Astrocyte (in vitro differentiated cells and primary cell): ENCODE results near the gene GMEB2. TPM values are rescaled to one million over a fixed set of nuclear protein-coding genes. Genes with fewer than 3 reads are reported as not detected.

ENCODE experiments used
- DNase-seq: peaks from one replicate; pipeline ENCODE4 v3.0.0-alpha.2; 2010; ENCODE audit warnings: low read depth
- FAIRE-seq: peaks from 2 replicates; lab custom pipeline; 2011; peaks lifted over from hg19 to GRCh38; lab: Jason Lieb, UNC
- H2AFZ ChIP-seq: 2 replicates; pipeline ENCODE4 v1.6.0; 2012; ENCODE audit warnings: low read depth, low read length, inconsistent platforms
- H3K27ac ChIP-seq: 2 replicates; pipeline ENCODE4 v1.5.1; 2011; ENCODE audit warnings: low read depth, low read length, inconsistent platforms
- H3K27me3 ChIP-seq: 2 replicates; pipeline ENCODE4 v1.6.0; 2011; ENCODE audit warnings: low read length, inconsistent platforms; ENCODE audit not compliant: insufficient read depth
- H3K36me3 ChIP-seq: 2 replicates; pipeline ENCODE4 v1.5.1; 2011; ENCODE audit warnings: low read length, inconsistent platforms; ENCODE audit not compliant: insufficient read depth
- H3K4me1 ChIP-seq: 2 replicates; pipeline ENCODE4 v1.5.1; 2011; ENCODE audit warnings: low read length, inconsistent platforms; ENCODE audit not compliant: insufficient read depth
- H3K4me2 ChIP-seq: 2 replicates; pipeline ENCODE4 v1.6.0; 2012; ENCODE audit warnings: low read length, inconsistent platforms
- H3K4me3 ChIP-seq: 2 replicates; pipeline ENCODE4 v1.5.1; 2011; ENCODE audit warnings: low read depth, mild to moderate bottlenecking, low read length, inconsistent platforms; ENCODE audit not compliant: insufficient read depth
- H3K79me2 ChIP-seq: 2 replicates; pipeline ENCODE4 v1.6.0; 2012; ENCODE audit warnings: mild to moderate bottlenecking, low read length, inconsistent platforms; ENCODE audit not compliant: insufficient read depth
- H3K9ac ChIP-seq: 2 replicates; pipeline ENCODE4 v1.6.0; 2012; ENCODE audit warnings: mild to moderate bottlenecking, low read length, inconsistent platforms
- H3K9me3 ChIP-seq: 2 replicates; pipeline ENCODE4 v1.5.1; 2012; ENCODE audit warnings: low read depth, mild to moderate bottlenecking, low read length, inconsistent platforms; ENCODE audit not compliant: insufficient read depth
- H4K20me1 ChIP-seq: 2 replicates; pipeline ENCODE4 v1.6.0; 2012; ENCODE audit warnings: low read length, inconsistent platforms; ENCODE audit not compliant: insufficient read depth
- H3K27ac Mint-ChIP-seq: one replicate; pipeline ENCODE4 v1.8.0; 2021; ENCODE audit warnings: mild to moderate bottlenecking, mixed read lengths; ENCODE audit not compliant: unreplicated experiment
- H3K27me3 Mint-ChIP-seq: one replicate; pipeline ENCODE4 v1.8.0; 2021; ENCODE audit warnings: low read depth, mixed read lengths; ENCODE audit not compliant: unreplicated experiment
- H3K36me3 Mint-ChIP-seq: one replicate; pipeline ENCODE4 v1.8.0; 2021; ENCODE audit warnings: low read depth, mixed read lengths; ENCODE audit not compliant: unreplicated experiment
- H3K4me1 Mint-ChIP-seq: one replicate; pipeline ENCODE4 v1.8.0; 2021; ENCODE audit warnings: low read depth, mixed read lengths; ENCODE audit not compliant: unreplicated experiment
- H3K4me3 Mint-ChIP-seq: one replicate; pipeline ENCODE4 v1.8.0; 2021; ENCODE audit warnings: mild to moderate bottlenecking, moderate library complexity, mixed read lengths; ENCODE audit not compliant: unreplicated experiment
- H3K9me3 Mint-ChIP-seq: one replicate; pipeline ENCODE4 v1.8.0; 2021; ENCODE audit warnings: mild to moderate bottlenecking, mixed read lengths; ENCODE audit not compliant: unreplicated experiment
- CTCF ChIP-seq: IDR thresholded peaks from 2 replicates; pipeline ENCODE4 v1.5.1; 2011; ENCODE audit warnings: low read depth, mild to moderate bottlenecking, inconsistent platforms, low read length, moderate library complexity; ENCODE audit not compliant: insufficient read depth
- EZH2 ChIP-seq: IDR thresholded peaks from 2 replicates; pipeline ENCODE4 v1.6.1; 2012; ENCODE audit warnings: mild to moderate bottlenecking, low read length, inconsistent platforms; ENCODE audit not compliant: insufficient read depth
- total RNA-seq: library from RNA; stranded (reverse); gene quantifications from 2 replicates; pipeline ENCODE4 v1.2.1, GENCODE V29; 2021

GMEB2 gene
- total RNA-seq, 1 donor from 2014 or later: 11.7 TPM

- no peak for FAIRE-seq
- no peak for TF ChIP-seq EZH2
- no peak for TF ChIP-seq CTCF
Measured at GRCh38 chr20:63539441-63540370, 87.2 kb downstream of the GMEB2 start.

GRCh38 chr20:63539092-63539430 is 87.8 kb downstream of the GMEB2 start:
- H3K27ac Mint-ChIP-seq: no peak overlapping the region
- Histone ChIP-seq H3K9ac (no peak overlapping the region), H3K27ac (no peak overlapping the region), H4K20me1 (no peaks in the 10 kb centered on the region), H2AFZ (no peak overlapping the region), H3K4me1 (peaks cover 8% of the 10 kb centered on the region), H3K36me3 (no peaks in the 10 kb centered on the region), H3K27me3 (no peaks in the 10 kb centered on the region), H3K4me2 (no peak overlapping the region), H3K4me3 (no peak overlapping the region), H3K9me3 (no peaks in the 10 kb centered on the region), H3K79me2 (no peaks in the 10 kb centered on the region)
- H3K36me3 Mint-ChIP-seq: peaks cover 2% of the 10 kb centered on the region
- H3K4me1 Mint-ChIP-seq: peaks cover 2% of the 10 kb centered on the region
- no peak for TF ChIP-seq EZH2
- TF ChIP-seq CTCF: no peak
- no peak for FAIRE-seq
- H3K9me3 Mint-ChIP-seq: no peaks in the 10 kb centered on the region
- H3K4me3 Mint-ChIP-seq: no peak overlapping the region
- peaks cover 4% of the 10 kb centered on the region for H3K27me3 Mint-ChIP-seq
- no peak for DNase-seq

More at GRCh38 chr20:63539441-63540370, 87.2 kb downstream of the GMEB2 start:
- no peak overlapping the region for H3K27ac ChIP-seq
- H3K4me2 ChIP-seq: no peak overlapping the region
- no peaks in the 10 kb centered on the region for H3K27me3 ChIP-seq
- no peaks in the 10 kb centered on the region for H3K9me3 Mint-ChIP-seq
- no peak overlapping the region for H3K9ac ChIP-seq
- peaks cover 2% of the 10 kb centered on the region for H3K4me1 Mint-ChIP-seq
- peaks cover 8% of the 10 kb centered on the region for H3K4me1 ChIP-seq
- H3K9me3 ChIP-seq: no peaks in the 10 kb centered on the region
- no peak overlapping the region for H3K4me3 ChIP-seq
- H3K27me3 Mint-ChIP-seq: peaks cover 4% of the 10 kb centered on the region
- H3K79me2 ChIP-seq: no peaks in the 10 kb centered on the region
- no peaks in the 10 kb centered on the region for H4K20me1 ChIP-seq
- no peak overlapping the region for H3K27ac Mint-ChIP-seq
- peaks cover 2% of the 10 kb centered on the region for H3K36me3 Mint-ChIP-seq
- H3K4me3 Mint-ChIP-seq: no peak overlapping the region
- H3K36me3 ChIP-seq: no peaks in the 10 kb centered on the region
- H2AFZ ChIP-seq: no peak overlapping the region
- no peak for DNase-seq
